CD1c-positive myeloid dendritic cell (primary cell): ENCODE results near the gene MDN1.
"Not testable (repeated sequence)": the region's sequence is repeated elsewhere in the genome, so short reads cannot be mapped to it uniquely, and the experiment has no call there.

Experiments
- DNase-seq: peaks from one replicate; pipeline ENCODE4 v3.0.0-alpha.2; 2016; ENCODE audit errors: extremely low spot score

Gene MDN1

DNA sequence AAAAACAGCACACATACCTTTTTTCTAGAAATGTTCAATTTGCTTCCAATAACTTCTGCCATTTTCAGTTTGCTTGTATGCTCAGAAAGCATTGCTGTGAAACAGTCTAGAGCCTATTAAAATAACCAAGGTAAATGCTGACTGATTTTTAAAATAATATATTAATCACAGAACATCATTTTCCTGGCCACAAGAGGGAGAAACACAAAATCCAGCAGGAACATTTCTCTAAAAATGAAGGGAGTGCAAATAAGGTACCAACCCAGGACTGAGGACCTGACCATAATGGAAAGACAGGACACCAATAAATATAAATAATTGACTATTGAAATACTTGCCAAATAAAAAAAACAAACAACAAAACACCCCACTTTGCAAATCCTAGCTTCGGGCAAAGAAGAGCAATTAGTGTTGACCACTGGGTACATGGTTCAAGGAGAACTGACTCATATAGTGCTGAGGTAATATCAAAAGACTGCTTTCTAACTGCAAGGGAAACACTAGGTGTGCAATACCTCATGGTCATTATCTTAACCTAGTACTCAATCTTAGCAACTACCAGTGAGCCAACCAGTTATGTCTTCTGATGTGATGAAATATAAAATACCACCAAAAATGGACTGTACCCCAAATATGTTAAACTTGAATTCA, 42.9 kb downstream of the MDN1 start:
- no peak for DNase-seq

- no peak for DNase-seq
Observed at GRCh38 chr6:89775150-89775549, 44.4 kb downstream of the MDN1 start.

DNA sequence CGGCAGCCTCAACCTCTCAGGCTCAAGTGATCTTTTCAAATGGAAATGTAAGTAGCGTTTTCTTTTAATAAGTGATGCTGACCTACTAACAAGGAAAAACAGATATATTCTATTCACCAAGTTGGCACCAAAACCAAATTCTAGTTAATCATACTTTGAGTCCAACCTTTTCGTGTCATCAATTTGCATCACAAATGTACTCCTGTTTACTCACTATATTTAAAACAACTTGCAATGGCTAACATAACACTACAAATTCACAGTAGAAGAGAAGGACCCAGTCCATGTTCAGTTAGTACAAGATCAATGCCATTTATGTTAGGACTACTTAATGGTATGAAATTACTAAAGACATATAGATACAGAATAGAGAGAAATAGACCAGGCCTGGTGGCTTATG, 50.0 kb downstream of the MDN1 start:
- DNase-seq: no peak

DNA sequence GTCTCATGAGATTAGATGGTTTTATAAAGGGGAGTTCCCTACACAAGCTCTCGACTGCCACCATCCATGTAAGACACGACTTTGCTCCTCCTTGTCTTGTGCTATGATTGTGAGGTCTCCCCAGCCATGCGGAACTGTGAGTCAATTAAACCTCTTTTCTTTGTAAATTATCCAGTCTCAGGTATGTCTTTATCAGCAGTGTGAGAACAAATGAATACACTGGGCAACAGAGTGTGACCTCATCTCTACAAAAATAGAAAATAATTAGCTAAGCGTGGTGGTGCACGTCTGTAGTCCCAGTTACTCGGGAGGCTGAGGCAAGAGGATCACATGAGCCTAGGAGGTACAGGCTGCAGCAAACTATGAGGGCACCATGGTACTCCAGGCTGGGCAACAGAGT, 51.3 kb downstream of the MDN1 start:
- DNase-seq: no peak

- no peak for DNase-seq
Observed at GRCh38 chr6:89763550-89763949, 56.0 kb downstream of the MDN1 start.

GRCh38 chr6:89758830-89759229, 60.8 kb downstream of the MDN1 start:
- no peak for DNase-seq

DNA sequence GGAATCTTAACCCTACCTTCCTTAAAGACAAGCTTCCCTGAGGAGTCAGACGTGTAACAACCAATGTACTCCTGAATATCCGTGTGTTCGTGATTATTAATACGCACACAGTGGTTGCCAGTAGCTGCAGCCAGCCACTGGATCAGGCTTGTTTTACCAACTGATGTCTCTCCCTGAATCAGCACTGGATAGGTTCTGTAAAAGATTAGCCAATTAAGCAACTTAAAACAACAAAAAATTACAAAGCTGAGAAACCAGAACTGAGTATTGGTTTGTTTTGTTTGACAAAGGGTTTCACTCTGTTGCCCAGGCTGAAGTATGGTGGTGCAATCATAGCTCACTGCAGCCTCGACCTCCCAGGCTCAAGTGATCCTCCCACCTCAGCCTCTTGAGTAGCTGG, 69.3 kb downstream of the MDN1 start:
- DNase-seq: no peak

GRCh38 chr6:89749918-89750317, 69.7 kb downstream of the MDN1 start:
- DNase-seq: no peak

- no peak for DNase-seq
Observed at GRCh38 chr6:89745716-89746115, 73.9 kb downstream of the MDN1 start.

DNA sequence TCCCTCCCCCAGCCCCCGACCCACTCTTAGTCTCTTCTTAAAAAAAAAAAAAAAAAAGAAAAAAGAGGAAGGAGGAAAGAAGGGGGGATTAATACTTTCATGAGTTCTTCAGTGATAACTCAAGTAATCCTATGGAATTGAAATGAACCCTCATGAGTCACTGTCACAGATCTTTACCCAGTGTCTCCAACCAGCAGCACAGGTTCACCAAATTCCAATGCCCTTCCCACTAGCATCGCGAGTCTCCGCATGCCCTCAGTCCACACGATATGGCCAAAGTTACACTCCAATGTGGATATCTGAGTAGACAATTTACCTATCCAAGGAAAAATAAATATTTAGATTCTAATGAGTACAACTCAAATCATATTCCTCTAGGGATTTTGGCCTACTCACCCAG, 74.5 kb downstream of the MDN1 start:
- no peak for DNase-seq

GRCh38 chr6:89736893-89737292, 82.7 kb downstream of the MDN1 start:
- no peak for DNase-seq

- DNase-seq: no peak
Observed at GRCh38 chr6:89734526-89734925, 85.1 kb downstream of the MDN1 start.

DNA sequence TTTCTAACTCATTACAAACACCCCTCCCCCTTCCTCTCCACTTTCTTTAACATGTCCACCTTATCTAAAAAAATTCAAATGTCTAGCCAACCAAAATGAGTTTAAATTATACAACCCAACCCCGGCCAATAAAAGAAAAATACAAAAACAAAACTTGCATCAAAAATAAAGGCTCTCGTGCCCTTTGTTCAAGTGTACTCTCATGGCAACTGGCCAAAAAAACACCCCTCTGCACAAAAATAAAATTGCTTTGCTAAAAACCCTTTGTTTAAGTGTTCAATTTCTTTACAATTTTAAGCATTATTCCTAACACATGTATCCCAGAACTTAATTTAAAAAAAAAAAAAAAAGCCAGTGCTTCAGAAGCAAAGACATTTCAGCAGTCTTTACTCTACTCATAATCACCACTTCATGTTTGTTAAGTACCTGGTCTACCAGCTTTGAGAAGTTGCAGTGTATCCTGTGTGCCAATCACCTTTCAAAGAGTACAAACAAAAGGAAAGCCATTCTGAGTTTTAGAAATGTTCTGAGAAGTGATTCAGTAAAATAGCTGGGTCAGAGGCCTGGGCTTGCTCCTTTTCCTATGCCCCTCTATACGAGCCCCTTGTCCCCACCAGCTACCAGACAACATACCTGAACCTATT, 87.5 kb downstream of the MDN1 start:
- no peak for DNase-seq

GRCh38 chr6:89731262-89731661, 88.3 kb downstream of the MDN1 start:
- DNase-seq: not testable (repeated sequence)

DNA sequence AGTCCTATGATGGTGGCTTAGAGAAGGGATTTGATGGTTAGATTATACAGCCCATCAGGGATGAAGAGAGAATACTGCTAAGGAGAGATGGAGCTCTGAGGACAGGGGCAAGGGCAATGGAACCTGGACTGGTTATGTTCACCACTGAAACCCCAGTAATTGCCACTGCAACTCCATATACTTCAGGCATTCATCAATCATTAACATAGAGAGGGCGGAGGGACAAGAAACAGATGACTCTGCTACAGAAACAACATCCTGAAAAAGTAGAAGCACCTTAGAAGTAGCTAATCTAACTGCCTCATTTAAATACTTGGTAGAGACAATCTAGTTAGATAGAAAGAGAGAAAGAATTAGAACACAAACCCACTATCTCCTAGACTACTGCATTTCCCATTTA, 89.8 kb downstream of the MDN1 start:
- no peak for DNase-seq

GRCh38 chr6:89727501-89727900, 92.1 kb downstream of the MDN1 start:
- DNase-seq: no peak

DNA sequence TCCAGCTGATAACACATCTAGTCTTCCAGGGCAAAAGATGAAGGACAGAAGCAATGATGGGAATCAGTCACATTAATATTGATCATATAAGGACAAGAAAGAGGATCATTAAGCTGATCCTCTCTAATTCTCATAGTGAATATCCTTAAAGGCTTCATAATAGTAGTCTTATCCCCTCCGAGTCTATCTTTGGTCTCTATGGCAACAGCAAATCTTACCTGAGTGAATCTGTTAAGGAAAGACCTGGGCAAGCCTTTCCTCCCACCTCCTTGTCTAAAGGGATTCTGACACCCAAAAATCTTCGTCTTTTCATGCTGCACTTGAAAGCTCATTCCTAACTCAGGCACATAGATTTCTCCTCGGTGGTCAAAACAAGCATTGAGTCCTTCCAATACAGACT, 94.6 kb downstream of the MDN1 start:
- no peak for DNase-seq

DNA sequence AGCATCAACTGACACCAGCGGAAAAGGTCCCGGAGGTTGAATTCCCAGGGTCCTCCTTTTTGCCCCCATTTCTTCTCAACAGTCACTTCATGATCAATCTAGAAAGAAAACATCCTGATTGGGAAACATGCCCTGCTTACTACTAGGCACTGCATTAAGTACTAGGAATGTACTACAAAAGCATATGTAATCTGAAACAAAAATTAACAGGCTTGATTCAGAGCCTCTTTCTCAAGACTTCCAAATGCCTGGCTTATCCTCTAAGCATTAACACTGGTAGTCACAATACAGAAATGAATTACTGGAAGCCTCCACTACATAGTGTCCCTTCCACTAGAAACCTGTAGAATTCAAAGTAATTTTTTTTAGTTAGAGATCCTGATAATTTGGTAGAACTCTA, 96.5 kb downstream of the MDN1 start:
- DNase-seq: no peak

DNA sequence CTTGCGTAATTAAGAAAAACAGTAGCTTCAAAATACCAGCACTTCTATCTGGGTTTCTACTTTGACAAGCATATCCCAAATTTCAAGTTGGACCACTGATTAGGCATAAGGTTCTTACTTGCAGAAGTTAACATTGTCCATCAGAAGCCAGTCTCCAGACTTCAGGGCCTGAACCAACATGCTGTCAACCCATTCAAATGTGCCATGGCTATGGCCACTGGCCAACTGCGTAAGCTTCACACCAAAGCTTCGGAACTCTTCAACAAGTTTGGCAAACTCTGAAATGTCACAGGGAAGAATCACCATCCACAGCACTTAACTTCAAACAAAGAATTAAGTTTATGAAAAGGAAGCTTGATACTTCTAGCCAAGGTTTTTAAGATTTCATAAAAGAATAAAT, 103.1 kb downstream of the MDN1 start:
- DNase-seq: no peak

- no peak for DNase-seq
Observed at GRCh38 chr6:89711801-89712200, 107.8 kb downstream of the MDN1 start.

- no peak for DNase-seq
Observed at GRCh38 chr6:89708316-89708715, 111.3 kb downstream of the MDN1 start.

GRCh38 chr6:89707766-89708165, 111.8 kb downstream of the MDN1 start:
- DNase-seq: no peak

GRCh38 chr6:89706121-89706520, 113.5 kb downstream of the MDN1 start:
- DNase-seq: no peak

DNA sequence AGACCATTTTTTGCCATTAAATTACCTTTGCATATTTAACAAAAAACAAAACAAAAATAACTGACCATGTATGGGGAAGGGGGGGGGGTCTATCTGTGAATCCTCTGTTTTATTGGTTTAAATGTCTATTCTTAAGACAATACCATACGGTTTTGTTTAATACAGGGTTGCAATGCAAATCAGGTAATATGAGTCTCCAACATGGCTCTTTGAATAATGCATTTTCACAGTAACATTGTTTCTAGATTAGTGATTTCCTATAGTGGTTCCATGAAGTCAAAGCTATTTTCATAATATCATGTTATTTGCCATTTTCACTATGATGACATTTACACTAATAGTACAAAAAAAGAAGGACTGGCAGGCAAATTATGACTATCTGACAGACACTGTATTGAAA, 116.3 kb downstream of the MDN1 start:
- DNase-seq: no peak
